HG03342 (cell line): ENCODE measurements around the gene TYW5.

Experiments used
- ATAC-seq: cut with Tn5 transposase; IDR thresholded peaks from one replicate; pipeline ENCODE4 v1.9.1; 2021; ENCODE audit warnings: mild to moderate bottlenecking, moderate library complexity; ENCODE audit not compliant: unreplicated experiment

Gene TYW5

GRCh38 chr2:199955339-199956061, at the start of gene TYW5, which contains the start of gene MAIP1:
Gene TYW5, minus strand, starts transcription at chr2:199955491. Its CDS starts 21 bp downstream, at chr2:199955470.
Gene MAIP1, plus strand, starts transcription at chr2:199955582. Its CDS starts 217 bp downstream, at chr2:199955799.
- ATAC-seq: peak; percentile 83

DNA sequence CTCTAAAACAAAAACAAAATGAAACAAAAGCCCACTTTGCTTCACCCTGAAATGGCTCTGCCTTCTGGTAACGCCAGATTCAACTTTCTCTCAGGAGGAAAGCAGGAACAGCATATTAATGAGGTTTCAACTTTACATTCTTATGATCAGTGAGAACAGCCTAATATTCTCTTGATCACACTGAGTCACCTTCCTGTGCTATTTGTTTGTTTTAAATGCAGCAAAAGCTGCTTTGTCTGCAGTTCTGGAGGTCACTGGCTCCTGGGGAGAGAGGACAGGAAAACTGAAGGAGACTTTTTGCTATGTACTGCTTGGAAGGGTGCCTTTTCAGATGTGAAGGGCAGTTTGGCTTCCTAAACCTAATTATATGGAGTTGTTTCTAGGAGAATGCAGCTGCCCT, 48.2 kb upstream of the TYW5 start:
- ATAC-seq: no peak

DNA sequence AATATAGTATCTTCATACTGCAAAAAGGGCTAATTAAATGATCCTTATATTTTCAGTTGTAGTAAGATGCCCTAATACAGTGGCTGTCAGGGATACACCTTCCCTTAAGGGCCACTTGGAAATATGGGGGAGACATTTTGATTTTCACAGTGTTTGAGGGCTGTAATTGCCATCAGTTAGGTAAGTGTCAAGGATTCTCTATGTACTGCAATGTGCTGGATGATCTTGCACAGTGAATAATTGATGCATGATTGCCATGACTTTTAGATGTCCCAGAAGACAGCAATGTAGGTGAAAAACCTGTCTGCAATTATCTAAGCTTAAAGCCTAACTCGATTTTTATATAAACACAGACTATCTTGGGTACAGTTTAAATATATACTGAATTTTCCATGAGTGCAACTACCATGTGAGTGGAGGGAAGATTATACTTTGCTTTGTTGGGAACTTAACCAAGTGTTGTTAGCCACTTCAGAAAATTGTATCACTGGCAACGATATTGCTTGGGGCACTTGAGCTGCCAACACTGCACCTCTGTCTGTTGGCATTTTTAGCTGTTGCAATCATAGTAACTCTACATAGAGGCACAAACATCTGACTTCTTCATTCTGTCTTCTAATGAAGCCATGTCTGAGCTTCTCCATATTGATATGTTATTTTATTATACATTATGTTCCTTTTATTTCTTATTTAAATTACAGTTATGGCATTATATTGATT, 45.3 kb upstream of the TYW5 start:
- no peak for ATAC-seq

GRCh38 chr2:199999166-199999565, 43.9 kb upstream of the TYW5 start:
- no peak for ATAC-seq

GRCh38 chr2:199997296-199997695, 42.0 kb upstream of the TYW5 start:
- no peak for ATAC-seq

DNA sequence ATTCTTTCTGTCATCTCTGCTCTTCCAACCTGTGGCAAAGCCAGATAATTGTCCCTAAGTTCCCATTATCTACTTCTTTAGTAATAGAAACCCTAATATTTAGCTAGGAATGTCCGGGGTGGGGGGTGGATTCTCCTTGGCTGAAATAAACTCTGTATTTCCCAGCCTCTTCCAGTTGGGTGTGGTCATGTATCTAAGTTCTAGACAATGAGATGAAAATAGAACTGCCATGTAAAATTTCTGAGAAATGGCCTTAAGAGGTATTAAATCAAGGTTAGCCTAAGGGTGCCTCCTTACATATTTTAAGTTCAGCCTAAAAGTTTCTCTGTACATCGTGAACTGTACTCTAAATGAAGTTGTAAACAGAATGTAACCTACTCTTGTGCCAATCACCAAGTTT, 39.6 kb upstream of the TYW5 start:
- ATAC-seq: no peak

DNA sequence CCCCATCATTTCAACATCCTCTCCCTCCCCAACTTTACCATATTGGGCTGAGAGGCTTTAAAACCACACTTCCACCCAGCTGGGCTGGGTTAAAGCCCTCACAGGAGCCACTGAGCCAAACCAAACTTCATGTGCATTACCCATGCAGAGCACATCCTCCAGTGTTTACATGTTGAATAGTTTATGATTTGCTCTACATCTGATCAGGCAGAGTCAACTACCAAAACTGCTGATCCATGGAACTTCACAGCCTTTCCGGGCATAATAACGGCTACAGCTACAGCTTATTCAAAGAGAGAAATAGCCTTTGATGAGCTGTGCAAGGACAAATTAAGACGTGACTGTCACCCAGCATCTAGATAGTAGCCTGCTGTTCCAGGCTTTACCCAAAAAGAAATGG, 39.1 kb upstream of the TYW5 start:
- no peak for ATAC-seq

- no peak for ATAC-seq
Observed at GRCh38 chr2:199992296-199992695, 37.0 kb upstream of the TYW5 start.

- no peak for ATAC-seq
Observed at GRCh38 chr2:199991691-199992090, 36.4 kb upstream of the TYW5 start.

GRCh38 chr2:199989822-199990221, 34.5 kb upstream of the TYW5 start:
- no peak for ATAC-seq

GRCh38 chr2:199988151-199988550, 32.9 kb upstream of the TYW5 start:
- no peak for ATAC-seq

GRCh38 chr2:199987586-199987985, 32.3 kb upstream of the TYW5 start:
- ATAC-seq: no peak

DNA sequence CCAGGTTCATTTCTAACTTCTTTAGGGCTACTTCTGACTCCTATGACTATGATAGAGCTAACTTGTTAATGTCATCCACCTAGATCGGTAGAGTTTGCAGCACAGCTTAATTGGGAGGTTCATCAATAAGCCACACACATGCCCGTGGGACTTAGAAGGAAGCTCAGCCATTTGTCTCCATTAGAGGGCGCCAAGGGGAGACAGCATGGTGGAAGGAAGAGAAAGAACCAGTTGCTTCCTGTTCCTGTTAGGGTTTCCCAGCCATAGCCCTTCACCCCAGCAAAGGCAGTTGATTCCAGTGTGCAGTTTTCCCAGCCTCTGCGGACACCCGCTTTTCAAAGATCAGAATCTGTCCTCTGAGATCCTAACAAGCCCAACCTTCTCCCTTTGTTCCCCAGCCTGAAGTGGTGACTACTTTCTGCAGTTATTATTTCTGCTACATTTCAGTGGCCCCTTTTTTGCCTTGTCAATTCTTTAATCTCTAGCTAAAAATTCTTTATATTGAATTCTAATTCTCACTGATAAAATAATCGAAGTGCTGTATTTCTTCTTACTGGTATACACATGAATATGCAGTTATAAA, 30.4 kb upstream of the TYW5 start:
- peak; percentile 92 for ATAC-seq

DNA sequence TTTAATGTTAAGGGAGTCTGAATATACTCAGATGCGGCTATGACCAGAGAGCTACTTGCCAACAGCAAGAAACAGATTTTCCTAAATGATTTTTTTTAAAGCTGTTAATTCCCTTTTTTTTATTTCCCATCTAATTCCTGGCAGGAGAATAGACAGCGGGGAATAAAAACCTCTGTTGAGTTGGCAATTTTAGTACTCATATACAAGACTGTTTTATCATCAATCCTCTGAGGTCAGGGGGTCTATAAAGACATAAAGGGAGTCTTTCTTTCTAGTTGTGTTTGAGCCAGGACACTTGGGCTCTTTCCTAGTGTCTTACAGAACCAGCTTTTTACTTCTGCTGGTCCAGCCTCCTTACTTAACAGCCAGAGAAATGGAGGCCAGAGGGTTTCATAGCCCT, 29.5 kb upstream of the TYW5 start:
- ATAC-seq: no peak

- ATAC-seq: no peak
Observed at GRCh38 chr2:199984159-199984558, 28.9 kb upstream of the TYW5 start.

GRCh38 chr2:199983534-199983933, 28.2 kb upstream of the TYW5 start:
- ATAC-seq: no peak

- ATAC-seq: no peak
Observed at GRCh38 chr2:199982126-199982843, 27.0 kb upstream of the TYW5 start.

DNA sequence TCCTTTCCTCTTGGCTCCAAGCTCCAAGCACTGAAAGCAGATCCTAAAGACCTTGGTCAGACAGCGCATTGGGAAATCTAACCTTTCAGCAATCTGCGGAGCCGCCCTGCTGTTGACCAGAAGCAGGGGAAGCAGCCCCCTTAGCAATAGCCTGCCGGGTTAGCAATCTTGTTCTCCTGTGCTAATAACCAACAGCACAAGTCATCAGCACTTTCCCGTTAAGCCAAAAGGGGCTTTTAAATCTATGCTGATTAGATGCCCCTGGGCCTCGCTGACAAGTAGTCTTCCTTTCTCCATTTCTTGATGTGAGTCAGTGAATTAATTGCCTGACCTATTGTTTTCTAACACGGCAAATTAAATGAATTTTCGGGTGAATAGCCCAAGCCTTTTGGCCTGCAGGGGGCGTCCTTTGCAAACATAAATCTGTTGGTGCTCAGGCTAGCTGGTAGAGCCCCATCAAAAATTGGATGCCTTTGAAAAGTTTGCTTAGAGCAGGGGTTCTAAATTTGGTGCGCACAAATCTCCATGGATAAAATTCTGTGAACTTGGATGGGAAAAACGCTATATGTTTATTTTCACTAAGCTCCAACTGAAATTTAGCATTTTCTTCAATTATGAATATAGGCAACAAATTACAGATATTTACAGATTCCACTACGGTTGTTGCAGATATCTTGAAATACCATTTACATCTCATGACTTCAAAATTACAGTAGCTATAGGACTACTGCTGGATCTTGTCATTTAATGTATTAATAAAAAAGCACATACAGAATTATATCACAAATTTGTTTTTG, 24.7 kb upstream of the TYW5 start:
- ATAC-seq: peak; percentile 40

DNA sequence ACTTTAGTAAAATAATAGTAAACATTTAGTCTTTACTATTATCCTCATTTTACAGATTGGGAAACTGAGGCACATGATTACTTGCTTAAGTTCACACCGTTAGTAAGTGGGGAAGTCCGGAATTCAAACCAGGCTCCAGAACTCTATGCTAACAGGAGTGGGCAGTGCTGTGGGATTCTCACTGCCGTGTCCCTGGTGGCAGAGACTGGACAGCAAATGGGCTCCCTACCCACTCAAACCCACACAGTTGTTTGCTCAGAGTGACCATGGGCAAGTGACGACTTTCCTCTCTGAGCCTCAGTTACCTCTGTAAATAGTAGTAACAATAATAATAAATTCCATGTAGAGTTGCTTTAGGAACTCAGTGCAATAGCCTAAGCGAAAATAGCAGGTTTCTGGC, 24.1 kb upstream of the TYW5 start:
- no peak for ATAC-seq

- peak; percentile 81 for ATAC-seq
Observed at GRCh38 chr2:199977984-199978415, 22.7 kb upstream of the TYW5 start.
